HepG2 (cell line): ENCODE data around the gene GALR3. TPM values are rescaled to one million over a fixed set of nuclear protein-coding genes. Genes with fewer than 3 reads are reported as not detected.

Experiments used
- CEBPG ChIP-seq: IDR thresholded peaks from 2 replicates; pipeline ENCODE4 v1.6.1; 2016
- CHCHD3 ChIP-seq: sonication (generic); formaldehyde crosslinking; IDR thresholded peaks from 2 replicates; pipeline ENCODE4 v1.8.0; 2022; ENCODE audit warnings: mild to moderate bottlenecking, missing genetic modification reagents, moderate library complexity
- FOXA1 ChIP-seq, 2 experiments: fragments of 450-650 bp in 1 of 2; sonication (generic) in 1 of 2; formaldehyde crosslinking in 1 of 2; IDR thresholded peaks; 2 replicates each; pipeline versions ENCODE4 v1.4.0 to v1.6.1; 2016 to 2020; ENCODE audit warnings: missing genetic modification reagents in 1 of 2
- FOXM1 ChIP-seq: sonication (generic); formaldehyde crosslinking; IDR thresholded peaks from 2 replicates; pipeline ENCODE4 v1.5.0; 2020; ENCODE audit warnings: missing genetic modification reagents
- GABPB1 ChIP-seq: IDR thresholded peaks from 2 replicates; pipeline ENCODE4 v1.6.1; 2016; ENCODE audit warnings: mild to moderate bottlenecking, missing genetic modification reagents, moderate library complexity, missing compliant biosample characterization
- HNF4A ChIP-seq: sonication (generic); formaldehyde crosslinking; IDR thresholded peaks from 2 replicates; pipeline ENCODE4 v1.4.0; 2020; ENCODE audit warnings: missing genetic modification reagents
- KDM2A ChIP-seq: sonication (generic); formaldehyde crosslinking; IDR thresholded peaks from 2 replicates; pipeline ENCODE4 v1.4.0; 2020; ENCODE audit warnings: low read depth, missing genetic modification reagents, borderline replicate concordance
- MAFF ChIP-seq: IDR thresholded peaks from 2 replicates; pipeline ENCODE4 v1.6.1; 2011; ENCODE audit warnings: low read depth, low read length, improper control_type of control experiment
- NCOA2 ChIP-seq: sonication (generic); formaldehyde crosslinking; IDR thresholded peaks from 2 replicates; pipeline ENCODE4 v1.8.0; 2022; ENCODE audit warnings: inconsistent platforms
- NONO ChIP-seq, 2 experiments: fragments of 450-650 bp in 1 of 2; sonication (generic) in 1 of 2; formaldehyde crosslinking in 1 of 2; IDR thresholded peaks in 1 of 2; conservative IDR thresholded peaks in 1 of 2; 2 replicates each; pipeline versions ENCODE4 v1.6.1 to v1.8.0; 2017 to 2022; ENCODE audit warnings: mild to moderate bottlenecking in 1 of 2, missing genetic modification reagents in 1 of 2, moderate library complexity in 1 of 2
- NR1H2 ChIP-seq: sonication (generic); formaldehyde crosslinking; IDR thresholded peaks from 2 replicates; pipeline ENCODE4 v1.8.1; 2022; ENCODE audit warnings: low read depth, missing genetic modification reagents, borderline replicate concordance
- RAD21 ChIP-seq: fragments of 450-650 bp; formaldehyde crosslinking; IDR thresholded peaks from 2 replicates; pipeline ENCODE4 v1.5.0; 2020; ENCODE audit warnings: mild to moderate bottlenecking
- RARA ChIP-seq: IDR thresholded peaks from 2 replicates; pipeline ENCODE4 v1.6.1; 2016; ENCODE audit warnings: missing genetic modification reagents, missing compliant biosample characterization
- SMYD3 ChIP-seq: sonication (generic); formaldehyde crosslinking; IDR thresholded peaks from 2 replicates; pipeline ENCODE4 v1.8.1; 2023; ENCODE audit warnings: mild to moderate bottlenecking, missing genetic modification reagents
- STAG1 ChIP-seq: sonication (generic); formaldehyde crosslinking; IDR thresholded peaks from 2 replicates; pipeline ENCODE4 v1.4.0; 2020; ENCODE audit warnings: missing genetic modification reagents
- ZFYVE20 ChIP-seq: sonication (generic); formaldehyde crosslinking; IDR thresholded peaks from 2 replicates; pipeline ENCODE4 v1.8.0; 2023; ENCODE audit warnings: low read depth, mild to moderate bottlenecking, moderate library complexity, missing genetic modification reagents, borderline replicate concordance
- ZNF761 ChIP-seq: sonication (generic); formaldehyde crosslinking; conservative IDR thresholded peaks from 2 replicates; pipeline ENCODE4 v1.4.0; 2020; ENCODE audit warnings: mild to moderate bottlenecking, missing genetic modification reagents
- ZNF891 ChIP-seq: sonication (generic); formaldehyde crosslinking; IDR thresholded peaks from 2 replicates; pipeline ENCODE4 v1.5.0; 2020; ENCODE audit warnings: mild to moderate bottlenecking, missing genetic modification reagents
- polyA plus RNA-seq, 8 experiments: library from polyadenylated mRNA; depleted of rRNA in 3 of 8; stranded (reverse) in 7 of 8; unstranded in 1 of 8; fragments of >200 nt; fragmentation: Illumina TruSeq in 4 of 8; extraction: Trizol in 4 of 8; gene quantifications; 2 replicates each; pipeline versions ENCODE4 v1.2.1 to v1.2.3, GENCODE V29; 2011 to 2016; ENCODE audit warnings: low read depth in 4 of 8, missing spikeins in 1 of 8, mixed read lengths in 1 of 8; ENCODE audit not compliant: insufficient read depth in 1 of 8
- total RNA-seq, 5 experiments: library from RNA; depleted of rRNA; stranded (reverse); fragments of >200 nt; fragmentation: Illumina TruSeq; extraction: Trizol; gene quantifications; 2 replicates each; pipeline ENCODE4 v1.2.3, GENCODE V29; 2016; ENCODE audit warnings: low read depth in 1 of 5
- TF ChIP-seq, protein P1 (sequence below): IDR thresholded peaks from 2 replicates; pipeline ENCODE4 v1.4.0; 2020; ENCODE audit warnings: mild to moderate bottlenecking, missing genetic modification reagents
- TF ChIP-seq, protein P2 (sequence below): sonication (generic); formaldehyde crosslinking; IDR thresholded peaks from 2 replicates; pipeline ENCODE4 v1.4.0; 2020; ENCODE audit warnings: mild to moderate bottlenecking, missing genetic modification reagents

Gene GALR3
- total and polyA plus RNA-seq, 2 of the 13 experiments (the other 11 are each of a cell fraction or from before 2014, with no cell fraction given): 0.13 TPM; not detected in 1

DNA sequence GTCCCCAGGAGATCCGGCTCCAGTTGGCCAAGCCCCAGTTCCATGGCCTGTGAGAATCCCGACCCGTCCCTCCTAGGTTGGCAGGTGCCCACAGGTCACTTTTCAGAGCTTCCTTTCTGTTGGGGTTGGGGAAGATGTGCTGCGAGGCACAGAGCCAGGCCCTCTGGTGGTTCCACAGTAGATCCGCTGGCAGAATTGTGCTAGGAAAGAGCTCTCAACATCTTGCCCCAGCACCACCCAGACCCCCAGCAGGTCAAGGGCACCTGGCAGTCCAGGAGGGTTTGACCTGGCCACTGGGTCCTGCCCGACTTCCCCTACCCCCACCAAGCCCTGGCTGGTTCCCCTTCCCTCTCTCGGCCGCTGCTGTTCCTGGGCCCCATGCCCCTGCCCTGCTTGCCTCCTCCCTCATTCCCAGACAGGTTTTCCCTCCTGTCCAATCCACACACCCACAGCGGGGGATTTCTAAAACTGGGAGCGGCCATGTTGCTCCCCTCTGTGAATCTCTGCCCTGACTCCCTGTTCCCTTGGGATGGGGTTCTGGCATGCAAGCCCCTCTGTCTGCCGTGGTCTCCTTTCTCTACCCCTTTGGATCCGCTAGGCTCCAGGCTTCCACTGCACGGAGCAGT, 41.6 kb upstream of the GALR3 start (continued):
- TF ChIP-seq KDM2A: peak; percentile 44; the same call in 1 of the 2 replicates
- TF ChIP-seq RAD21: 0 out of 2 replicates have a peak, but pooled peaks have one; percentile 44
- TF ChIP-seq NCOA2 (CRISPR knock-in tag): no peak
- peak; percentile 38; the same call in 1 of the 2 replicates for TF ChIP-seq ZFYVE20 (CRISPR knock-in tag)
- 0 out of 2 replicates have a peak, but pooled peaks have one; percentile 22 for TF ChIP-seq HNF4A
- TF ChIP-seq FOXM1 (CRISPR knock-in tag): no peak
- TF ChIP-seq NR1H2 (CRISPR knock-in tag): no peak
- TF ChIP-seq, protein P1, sequence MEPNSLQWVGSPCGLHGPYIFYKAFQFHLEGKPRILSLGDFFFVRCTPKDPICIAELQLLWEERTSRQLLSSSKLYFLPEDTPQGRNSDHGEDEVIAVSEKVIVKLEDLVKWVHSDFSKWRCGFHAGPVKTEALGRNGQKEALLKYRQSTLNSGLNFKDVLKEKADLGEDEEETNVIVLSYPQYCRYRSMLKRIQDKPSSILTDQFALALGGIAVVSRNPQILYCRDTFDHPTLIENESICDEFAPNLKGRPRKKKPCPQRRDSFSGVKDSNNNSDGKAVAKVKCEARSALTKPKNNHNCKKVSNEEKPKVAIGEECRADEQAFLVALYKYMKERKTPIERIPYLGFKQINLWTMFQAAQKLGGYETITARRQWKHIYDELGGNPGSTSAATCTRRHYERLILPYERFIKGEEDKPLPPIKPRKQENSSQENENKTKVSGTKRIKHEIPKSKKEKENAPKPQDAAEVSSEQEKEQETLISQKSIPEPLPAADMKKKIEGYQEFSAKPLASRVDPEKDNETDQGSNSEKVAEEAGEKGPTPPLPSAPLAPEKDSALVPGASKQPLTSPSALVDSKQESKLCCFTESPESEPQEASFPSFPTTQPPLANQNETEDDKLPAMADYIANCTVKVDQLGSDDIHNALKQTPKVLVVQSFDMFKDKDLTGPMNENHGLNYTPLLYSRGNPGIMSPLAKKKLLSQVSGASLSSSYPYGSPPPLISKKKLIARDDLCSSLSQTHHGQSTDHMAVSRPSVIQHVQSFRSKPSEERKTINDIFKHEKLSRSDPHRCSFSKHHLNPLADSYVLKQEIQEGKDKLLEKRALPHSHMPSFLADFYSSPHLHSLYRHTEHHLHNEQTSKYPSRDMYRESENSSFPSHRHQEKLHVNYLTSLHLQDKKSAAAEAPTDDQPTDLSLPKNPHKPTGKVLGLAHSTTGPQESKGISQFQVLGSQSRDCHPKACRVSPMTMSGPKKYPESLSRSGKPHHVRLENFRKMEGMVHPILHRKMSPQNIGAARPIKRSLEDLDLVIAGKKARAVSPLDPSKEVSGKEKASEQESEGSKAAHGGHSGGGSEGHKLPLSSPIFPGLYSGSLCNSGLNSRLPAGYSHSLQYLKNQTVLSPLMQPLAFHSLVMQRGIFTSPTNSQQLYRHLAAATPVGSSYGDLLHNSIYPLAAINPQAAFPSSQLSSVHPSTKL (CRISPR knock-in tag): 0 out of 2 replicates have a peak, but pooled peaks have one; percentile 13
- peak; percentile 48 for TF ChIP-seq STAG1 (CRISPR knock-in tag)
- TF ChIP-seq MAFF: no peak
- no peak for TF ChIP-seq CEBPG (CRISPR knock-in tag)
- 0 out of 2 replicates have a peak, but pooled peaks have one; percentile 68 for TF ChIP-seq CHCHD3 (CRISPR knock-in tag)
- TF ChIP-seq, protein P2, sequence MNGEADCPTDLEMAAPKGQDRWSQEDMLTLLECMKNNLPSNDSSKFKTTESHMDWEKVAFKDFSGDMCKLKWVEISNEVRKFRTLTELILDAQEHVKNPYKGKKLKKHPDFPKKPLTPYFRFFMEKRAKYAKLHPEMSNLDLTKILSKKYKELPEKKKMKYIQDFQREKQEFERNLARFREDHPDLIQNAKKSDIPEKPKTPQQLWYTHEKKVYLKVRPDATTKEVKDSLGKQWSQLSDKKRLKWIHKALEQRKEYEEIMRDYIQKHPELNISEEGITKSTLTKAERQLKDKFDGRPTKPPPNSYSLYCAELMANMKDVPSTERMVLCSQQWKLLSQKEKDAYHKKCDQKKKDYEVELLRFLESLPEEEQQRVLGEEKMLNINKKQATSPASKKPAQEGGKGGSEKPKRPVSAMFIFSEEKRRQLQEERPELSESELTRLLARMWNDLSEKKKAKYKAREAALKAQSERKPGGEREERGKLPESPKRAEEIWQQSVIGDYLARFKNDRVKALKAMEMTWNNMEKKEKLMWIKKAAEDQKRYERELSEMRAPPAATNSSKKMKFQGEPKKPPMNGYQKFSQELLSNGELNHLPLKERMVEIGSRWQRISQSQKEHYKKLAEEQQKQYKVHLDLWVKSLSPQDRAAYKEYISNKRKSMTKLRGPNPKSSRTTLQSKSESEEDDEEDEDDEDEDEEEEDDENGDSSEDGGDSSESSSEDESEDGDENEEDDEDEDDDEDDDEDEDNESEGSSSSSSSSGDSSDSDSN (CRISPR knock-in tag): 0 out of 2 replicates have a peak, but pooled peaks have one; percentile 14
- no peak for TF ChIP-seq NONO (IDR thresholded peaks at IDR 0.05)
- no peak for TF ChIP-seq NONO (CRISPR knock-in tag; conservative IDR thresholded peaks at IDR 0.05)
- no peak for TF ChIP-seq ZNF761 (CRISPR knock-in tag)
- 0 out of 2 replicates have a peak, but pooled peaks have one; percentile 19 for TF ChIP-seq ZNF891 (CRISPR knock-in tag)
- TF ChIP-seq GABPB1 (CRISPR knock-in tag): peak; percentile 36; the same call in 1 of the 2 replicates
- TF ChIP-seq FOXA1 (IDR thresholded peaks at IDR 0.05): no peak
- TF ChIP-seq FOXA1 (CRISPR knock-in tag; IDR thresholded peaks at IDR 0.05): no peak
- TF ChIP-seq RARA (CRISPR knock-in tag): 0 out of 2 replicates have a peak, but pooled peaks have one; percentile 25
- no peak for TF ChIP-seq SMYD3
